KG1 (cell line): Measurements from ENCODE around the gene RNF13.

Experiments used
- DNase-seq: peaks from one replicate; lab custom pipeline; 2025; lab: John Stamatoyannopoulos, UW

Gene RNF13, protein sequence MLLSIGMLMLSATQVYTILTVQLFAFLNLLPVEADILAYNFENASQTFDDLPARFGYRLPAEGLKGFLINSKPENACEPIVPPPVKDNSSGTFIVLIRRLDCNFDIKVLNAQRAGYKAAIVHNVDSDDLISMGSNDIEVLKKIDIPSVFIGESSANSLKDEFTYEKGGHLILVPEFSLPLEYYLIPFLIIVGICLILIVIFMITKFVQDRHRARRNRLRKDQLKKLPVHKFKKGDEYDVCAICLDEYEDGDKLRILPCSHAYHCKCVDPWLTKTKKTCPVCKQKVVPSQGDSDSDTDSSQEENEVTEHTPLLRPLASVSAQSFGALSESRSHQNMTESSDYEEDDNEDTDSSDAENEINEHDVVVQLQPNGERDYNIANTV

DNA sequence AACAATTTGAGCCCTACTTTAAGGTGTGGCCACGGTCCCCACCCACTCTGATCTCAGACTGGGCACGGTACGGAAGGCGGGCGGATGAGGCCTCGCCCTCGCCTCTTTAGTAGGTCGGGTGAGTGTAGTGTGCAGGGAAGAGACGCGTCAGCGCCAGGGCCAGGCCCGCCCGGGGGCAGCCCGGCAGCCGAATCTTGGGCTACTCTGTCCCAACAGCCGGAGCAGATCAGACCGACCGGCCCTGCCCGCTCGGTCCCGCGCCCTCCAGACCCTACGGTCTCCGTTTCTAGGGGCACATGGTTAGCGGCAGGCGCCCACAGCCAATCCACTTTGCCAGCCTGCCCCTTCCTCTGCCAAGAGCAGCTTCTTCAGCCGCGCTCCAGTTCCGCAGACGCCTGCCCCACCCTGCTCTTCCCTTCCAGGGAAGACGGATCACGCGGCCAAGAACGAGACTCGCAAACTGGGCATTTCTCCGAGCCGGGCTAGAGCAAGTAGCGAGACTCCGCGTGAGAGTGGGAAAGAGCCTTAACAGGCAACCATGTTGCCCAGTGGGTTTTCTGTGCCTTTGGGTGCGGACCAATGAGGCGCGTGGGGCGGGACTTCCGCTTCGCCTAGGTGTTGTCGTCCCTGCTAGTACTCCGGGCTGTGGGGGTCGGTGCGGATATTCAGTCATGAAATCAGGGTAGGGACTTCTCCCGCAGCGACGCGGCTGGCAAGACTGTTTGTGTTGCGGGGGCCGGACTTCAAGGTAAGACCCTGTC is at the start of gene RNF13:
Gene RNF13 (plus strand): TSS at position 610 of the 761 bp plus-strand sequence. CDS start 32,812 bp downstream, outside the sequence.
- DNase-seq, result peak; percentile 91

DNA sequence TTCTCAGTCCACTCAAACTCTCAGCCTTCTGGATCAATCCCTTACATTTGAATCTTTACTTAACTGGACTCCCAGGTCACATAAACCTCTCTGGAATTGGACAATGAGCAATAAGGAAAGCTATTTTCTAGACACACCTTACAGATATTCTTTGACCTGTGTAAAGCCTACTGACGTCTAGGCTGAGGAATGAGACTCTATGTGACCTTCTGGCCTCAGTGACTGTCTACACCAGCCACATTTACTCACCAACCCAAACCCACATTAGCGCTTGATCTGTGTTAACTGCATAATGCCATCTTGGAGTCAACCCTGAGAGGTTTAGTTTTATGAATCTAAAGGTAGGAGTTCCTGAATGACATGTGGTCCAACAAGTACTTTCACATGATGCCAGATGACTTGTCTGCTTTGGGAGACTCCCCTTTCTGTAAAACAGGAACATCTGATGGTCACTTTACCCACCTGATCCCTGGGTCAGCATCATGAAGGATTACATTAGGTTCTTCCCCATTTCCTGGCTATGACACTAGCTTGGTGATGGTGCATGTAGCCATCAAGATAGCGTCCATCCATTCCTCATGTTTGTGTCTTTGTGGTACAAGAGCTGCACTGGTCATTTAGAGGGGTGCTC is 49.3 kb upstream of the RNF13 start:
- DNase-seq, result no peak

DNA sequence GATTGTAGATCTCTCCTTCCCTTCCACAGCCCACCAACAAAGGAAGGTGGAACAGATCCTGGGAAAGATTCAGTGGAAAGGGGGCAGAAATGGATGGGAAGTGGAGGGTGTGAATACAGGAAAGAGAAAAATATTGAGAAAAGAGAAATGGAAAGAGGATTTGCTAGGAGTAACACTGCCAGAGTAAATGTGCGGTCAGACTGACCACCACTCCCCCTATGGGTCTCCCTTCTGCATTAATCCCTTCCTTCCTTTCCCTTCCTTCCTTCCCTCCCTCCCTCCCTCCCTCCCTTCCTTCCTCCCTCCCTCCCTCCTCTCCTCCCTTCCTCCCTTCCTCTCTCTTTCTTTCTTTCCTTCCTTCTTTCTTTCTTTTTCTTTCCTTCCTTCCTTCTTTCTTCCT is 48.7 kb upstream of the RNF13 start:
- no peak for DNase-seq

DNA sequence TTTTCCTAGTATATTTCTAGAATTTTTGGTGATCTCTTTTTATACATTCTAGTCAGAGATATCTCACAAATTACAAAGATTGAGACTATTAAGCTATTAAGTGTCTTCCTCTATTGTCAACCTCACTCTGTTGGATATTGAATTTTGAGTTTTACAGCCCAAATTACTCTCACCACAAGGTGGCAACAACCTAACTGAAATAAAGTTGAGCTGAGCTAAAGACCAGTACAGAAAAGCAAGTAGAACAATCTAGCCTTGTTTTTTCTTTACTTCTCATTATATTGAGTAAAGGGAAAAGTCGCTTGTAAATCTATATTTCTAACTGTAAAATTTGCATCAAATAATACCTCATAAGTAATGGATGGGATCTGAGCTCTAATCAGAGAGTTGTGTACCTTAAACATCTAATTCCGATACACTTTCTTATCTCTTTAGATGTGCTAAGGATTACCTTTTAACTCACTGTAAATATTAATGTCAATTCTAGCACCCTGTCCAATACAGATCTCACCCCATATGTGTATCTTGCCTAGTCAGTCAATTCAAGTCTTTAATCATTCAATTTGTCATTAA is 47.2 kb upstream of the RNF13 start:
- no peak for DNase-seq

DNA sequence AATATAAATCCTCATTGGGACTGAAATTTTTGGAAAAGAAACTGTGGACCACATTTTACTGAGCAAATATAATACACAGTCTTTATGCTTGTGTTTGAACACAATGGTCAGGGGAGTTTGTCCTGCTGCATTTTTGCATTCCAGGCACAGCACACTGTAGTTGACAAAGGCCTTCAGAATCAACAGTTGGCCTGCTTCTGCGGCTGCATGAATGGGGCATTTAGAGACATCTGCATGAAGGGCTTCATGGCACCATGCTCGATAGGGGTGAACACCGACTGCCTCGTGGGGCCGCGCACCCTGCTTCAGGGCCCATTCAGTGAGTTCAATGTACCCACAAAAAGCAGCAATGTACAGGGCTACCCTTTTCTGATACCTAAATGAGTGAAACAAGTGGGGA is 45.3 kb upstream of the RNF13 start:
- no peak for DNase-seq

DNA sequence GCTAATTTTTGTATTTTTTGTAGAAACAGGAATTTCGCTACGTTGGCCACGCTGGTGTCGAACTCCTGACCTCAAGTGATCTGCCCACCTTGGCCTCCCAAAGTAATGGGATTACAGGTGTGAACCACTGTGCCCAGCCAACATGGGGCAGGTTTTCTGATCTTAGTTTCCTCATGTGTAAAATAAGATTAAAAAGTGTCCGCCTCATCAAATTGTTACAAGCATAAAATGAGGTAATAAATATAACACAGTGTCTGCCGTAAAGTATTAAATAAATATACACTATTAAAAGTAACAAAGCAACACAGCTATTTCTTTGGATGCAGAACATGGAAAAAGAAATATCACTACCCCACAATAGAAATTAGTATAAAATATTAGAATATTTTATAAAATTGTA is 44.3 kb upstream of the RNF13 start:
- DNase-seq, result no peak

DNA sequence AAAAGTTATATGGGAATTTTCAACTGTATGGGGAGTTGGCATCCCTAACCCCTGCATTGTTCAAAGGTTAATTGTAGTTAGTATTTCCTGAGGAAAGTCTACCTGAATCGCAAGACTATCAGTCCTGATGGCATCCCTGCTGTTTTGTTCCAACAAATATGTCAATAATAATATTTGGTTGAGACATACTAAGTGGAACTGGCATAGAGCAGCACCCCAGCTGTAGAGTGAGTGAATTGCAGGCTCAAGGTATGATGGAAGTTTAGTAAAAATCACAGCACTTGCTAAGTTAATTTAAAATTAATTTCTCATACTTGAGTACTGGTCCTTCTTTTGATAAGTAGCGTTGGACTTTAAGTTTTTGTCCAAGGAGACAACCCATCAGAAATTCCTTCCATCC is 42.8 kb upstream of the RNF13 start:
- DNase-seq, result no peak

DNA sequence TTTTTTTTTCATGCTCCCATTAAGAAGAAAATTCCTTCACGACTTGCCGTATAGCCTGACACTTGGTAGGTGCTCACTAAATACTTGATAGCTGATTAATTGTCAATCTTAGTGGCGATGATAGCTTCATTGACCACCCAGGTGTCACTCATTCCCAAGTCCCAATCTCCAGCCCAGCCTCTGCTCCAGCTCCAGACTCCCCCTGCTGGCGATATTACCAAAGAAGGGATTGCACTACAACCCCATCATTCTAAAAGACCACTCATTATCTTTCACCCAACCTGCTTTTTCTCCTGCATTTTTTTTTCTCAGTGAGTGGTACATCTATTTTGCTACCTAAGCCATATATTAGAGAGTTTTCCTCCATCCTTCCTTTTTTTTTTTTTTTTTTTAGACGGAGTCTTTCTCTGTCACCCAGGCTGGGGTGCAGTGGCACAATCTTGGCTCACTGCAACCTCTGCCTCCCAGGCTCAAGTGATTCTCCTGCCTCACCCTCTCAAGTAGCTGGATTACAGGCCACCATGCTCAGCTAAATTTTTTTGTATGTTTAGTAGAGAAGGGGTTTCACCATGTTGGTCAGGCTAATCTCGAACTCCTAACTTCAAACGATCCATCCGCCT is 41.3 kb upstream of the RNF13 start:
- DNase-seq, result peak; percentile 11

DNA sequence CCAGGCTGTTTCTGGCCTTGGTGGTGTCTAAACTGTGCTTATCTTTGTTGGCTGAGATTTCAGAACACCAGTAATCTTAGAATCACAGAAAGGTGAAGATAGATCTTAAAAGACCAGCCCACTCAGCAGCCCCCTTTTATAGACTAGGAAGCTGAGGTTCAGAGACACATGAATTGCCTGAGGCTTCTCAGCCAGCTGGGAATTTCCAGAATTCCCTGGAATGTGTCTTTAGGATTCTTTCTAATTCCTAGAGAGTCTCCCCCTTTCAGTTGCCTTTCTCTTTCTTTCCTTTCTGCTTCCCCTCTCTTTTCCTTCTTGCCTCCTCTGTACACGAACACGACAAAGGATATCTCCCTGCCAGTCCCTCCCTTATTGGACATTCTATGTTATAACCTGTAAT is 40.2 kb upstream of the RNF13 start:
- no peak for DNase-seq

DNA sequence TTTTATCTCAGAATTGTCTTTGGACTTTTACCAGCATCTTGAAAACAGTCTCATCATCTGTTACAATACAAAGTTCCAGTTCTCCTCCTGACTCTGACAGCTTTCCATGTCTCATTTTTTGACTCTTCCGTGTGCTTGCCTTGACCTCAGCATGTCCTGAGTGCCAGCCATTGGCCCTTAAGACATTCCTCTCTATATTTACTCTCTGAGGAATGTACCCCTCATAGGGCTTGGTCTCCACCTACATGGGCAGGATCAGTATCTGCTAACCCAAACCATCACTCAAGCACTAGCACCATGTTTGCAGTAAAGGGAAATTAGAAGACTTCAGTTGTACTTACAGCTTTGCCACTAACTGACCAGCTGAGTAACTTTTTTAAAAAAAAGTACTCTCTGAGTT is 36.8 kb upstream of the RNF13 start:
- DNase-seq, result no peak

DNA sequence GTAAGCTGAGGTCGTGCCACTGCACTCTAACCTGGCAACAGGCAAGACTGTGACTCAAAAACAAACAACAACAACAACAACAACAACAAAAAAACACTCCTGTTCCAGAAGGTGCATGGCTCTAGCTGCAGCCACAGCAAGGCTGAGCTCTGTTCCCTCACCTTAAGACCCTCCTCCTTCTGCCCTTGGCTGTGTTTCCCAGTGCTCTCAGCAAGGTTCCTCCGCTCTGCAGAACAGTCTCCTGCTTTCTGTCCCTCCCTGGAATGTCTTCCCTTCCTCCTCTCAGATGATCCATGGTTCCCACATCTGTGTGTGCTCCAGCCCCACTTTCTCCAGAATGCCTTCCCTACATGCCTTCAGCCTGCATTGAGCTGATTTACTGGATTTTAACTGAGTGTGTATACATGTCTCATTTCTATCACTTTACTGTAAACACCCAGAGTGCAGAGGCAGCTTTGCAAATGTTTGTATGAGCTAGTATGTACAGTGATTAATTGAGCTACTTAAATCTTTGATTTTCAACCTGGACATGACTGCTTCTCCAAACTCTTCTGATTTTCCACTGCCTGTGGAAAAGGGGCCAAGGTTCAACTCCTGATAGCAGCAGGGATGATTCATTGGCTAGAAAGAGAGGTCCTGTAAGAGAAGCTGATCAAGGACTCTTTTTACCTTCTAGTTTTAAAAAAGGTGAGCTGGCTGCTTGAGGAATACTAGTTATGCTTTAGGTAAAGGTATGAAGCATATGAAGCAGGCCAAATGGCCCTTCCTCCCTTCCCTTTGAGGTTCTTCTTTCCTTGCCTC is 35.4 kb upstream of the RNF13 start:
- no peak for DNase-seq

DNA sequence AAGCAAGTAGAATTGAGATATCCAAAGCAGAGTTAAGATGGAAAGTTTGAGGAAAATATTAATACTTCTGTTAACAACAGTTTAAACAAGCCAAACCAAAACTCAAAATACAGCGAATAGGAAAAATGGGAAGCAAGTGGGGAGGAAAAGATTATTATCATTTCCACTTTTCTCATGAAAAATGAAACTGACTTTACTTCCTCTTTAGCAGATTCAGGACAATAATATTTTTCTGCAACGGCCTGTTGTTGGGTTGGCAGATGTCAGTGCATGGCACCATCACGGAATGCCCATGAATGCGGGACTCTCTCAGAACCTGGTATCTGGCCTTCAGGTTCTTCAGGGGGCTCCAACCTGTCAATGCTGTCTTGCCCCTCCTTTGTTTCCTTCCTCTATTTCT is 31.8 kb upstream of the RNF13 start:
- DNase-seq, result peak; percentile 14

DNA sequence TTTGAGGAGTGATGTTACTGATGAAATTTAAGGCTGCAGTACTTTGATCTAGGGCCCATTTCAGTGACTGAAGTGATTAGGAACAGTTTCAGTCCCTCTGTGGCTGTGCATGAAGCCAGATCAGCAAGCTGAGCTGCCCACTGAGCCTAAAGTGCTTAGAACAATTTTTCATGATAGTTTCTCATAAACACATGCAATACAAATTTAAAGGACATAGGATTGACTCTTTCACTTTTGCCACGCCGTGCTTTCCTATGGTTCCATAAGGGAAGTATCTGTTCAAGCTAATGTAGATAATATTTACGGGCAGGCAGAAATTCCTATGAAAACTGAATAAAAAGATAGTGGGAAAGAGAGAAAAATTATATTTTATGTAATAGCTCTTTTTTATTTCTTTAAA is 31.3 kb upstream of the RNF13 start:
- DNase-seq, result no peak

DNA sequence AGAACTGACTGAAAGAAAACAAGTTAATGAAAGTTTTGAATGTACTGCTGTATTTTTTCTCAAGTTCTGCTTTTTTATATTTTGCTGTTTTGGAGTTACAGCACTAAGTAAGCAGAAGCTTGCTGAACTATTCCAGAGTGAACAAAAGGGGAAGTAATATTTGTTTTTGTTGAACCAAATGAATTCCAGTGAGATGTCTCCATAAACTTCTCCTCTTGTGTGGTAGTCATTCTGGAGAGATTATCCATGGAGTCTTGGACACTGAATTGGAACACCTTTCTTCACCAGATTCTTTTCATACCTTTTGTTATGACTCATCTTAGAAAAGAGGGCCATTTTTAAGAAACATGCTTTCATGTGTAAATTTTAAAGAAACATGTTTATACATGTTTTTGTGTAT is 29.4 kb upstream of the RNF13 start:
- DNase-seq, result peak; percentile 40

DNA sequence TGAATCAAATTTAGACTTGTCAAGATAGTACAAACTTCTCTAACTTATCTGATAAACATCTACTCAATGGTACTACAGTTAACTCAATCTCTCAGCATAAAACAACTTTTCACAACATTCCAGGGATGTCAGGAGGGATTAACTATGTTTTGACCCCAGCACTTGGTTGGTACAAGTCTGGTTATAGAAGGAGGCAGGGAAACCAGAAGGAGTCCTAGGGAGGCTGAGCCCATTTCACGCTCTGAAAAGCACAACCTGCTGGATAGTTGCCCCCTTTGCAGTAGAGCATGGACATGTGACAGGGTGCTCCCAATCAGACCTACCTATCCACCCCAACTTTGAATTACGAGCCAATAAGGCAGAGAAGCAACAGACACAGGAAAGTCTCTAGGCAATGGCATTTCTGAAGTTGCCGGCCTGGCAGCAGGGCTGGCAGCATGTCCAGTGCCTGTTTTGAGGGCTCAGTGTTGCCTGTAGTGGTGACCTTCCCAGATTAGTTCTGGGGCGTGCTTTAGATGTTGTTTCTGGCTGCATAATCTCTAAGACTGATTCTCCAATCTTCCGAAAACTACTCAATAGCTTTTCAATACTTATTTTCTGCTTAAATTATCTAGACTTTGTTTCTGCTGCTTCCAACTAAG is 28.8 kb upstream of the RNF13 start:
- DNase-seq, result no peak

DNA sequence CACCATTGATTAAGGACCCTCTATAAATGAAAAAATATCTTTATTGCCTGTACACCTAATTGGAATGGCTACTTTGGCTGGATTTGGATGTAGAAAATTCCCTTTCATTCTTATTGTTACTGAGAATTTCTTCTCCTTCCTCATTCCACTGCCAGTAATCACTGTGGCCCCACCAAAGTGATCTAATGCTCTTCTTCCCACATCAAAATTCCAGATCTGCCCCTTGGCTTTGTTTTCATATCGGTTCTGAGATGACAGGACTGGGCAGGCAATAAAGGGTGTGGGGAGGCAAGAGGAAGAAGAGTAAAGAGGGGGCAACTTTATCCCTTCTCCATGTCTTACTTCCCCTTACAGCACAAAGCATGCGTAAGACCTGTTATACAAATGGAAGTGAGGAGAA is 22.7 kb upstream of the RNF13 start:
- DNase-seq, result no peak

DNA sequence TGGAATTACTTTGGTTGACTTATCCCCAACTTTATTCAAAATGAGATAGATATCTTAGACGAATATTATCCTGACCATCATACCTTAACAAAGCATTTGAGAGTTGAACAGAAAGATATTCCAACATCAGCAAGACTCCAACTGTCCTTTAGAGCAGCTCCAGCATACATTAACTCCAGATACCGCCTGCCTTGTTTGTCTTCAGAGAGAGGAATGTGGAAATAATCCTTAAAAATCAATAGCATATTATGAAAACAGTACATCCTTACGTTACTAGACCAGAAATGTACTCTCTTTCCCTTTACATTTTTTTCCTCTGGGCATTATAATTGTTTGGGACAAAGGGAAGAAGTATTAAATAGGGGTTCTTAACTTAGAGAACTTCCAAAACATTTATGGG is 22.3 kb upstream of the RNF13 start:
- no peak for DNase-seq

DNA sequence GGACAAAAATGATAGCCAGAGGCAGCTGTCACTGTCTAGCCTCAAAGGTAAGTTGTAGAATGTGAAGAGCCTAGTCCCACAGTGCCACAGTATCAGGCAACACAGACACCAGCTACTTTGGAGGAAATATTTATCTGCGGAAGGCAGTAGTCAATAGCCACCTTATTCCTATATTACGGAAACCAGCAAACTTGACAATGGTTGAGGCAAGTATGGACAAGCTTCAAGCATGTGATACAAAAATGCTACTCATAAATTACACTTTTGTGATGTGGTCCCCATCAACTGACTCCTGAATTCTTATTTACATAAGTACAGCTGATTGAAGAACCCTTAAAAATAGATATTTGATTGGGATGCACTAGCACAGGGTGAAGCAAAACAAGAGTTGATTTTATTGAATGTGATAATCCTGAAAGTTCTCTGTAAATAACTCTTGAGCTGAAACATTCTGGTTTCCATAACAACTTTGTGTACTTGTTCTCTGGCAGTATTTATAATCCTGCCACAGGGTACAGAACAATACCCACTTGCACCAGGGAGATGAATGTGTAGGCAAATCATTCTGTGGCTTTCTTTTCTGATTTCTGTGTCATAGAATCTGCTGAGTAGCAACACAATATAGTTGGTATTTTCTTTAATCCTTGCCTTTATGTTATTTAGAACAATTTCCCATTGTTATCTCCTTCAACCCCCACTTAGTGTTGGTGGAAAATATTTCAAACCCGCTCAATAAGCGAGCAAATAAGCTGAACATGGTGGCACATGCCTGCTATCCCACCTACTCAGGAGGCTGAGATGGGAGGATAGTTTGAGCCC is 20.4 kb upstream of the RNF13 start, which contains the start of gene ANKUB1:
Gene ANKUB1 (minus strand): TSS at position 103 of the 819 bp plus-strand sequence. CDS start 188 bp downstream, outside the sequence.
- no peak for DNase-seq

DNA sequence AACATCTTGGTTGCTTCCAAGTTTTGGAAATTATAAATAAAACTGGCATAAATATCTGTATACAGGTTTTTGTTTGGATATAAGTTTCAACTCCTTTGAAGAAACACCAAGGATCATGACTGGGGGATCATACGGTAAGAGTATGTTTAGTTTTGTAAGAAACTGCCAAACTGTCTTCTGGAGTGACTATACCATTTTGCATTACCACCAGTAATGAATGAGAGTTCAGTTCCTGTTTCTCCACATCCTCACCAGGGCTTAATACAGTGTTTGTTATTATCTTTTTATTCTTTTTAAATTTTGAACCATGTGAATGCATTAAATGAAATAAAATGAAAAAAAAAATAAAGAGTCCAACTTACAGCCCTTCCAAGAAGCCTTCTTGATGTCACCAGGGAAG is 17.0 kb upstream of the RNF13 start:
- no peak for DNase-seq

DNA sequence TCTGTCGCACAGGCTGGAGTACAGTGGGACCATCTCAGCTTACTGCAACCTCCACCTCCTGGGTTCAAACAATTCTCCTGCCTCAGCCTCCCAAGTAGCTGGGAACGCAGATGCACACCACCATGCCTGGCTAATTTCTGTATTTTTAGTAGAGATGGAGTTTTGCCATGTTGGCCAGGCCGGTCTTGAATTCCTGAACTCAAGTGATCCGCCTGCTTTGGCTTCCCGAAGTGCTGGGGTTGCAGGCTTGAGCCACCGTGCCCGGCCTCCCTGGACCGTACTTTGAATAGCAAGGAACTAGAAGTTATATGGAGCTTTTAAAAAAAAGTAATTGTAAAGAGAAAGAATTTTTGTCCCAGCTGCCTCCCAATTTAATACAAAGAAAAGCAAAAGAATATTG is 12.3 kb upstream of the RNF13 start:
- no peak for DNase-seq
